Lower leg skin (tissue), 4 donors: ENCODE results near the gene TSTD2. TPM values are rescaled to one million over a fixed set of nuclear protein-coding genes. Genes with fewer than 3 reads are reported as not detected.
A peak's percentile ranks its signal among the peaks of the same experiment; 100 is the strongest.
"Not testable (repeated sequence)": the region's sequence is repeated elsewhere in the genome, so short reads cannot be mapped to it uniquely, and the experiment has no call there.

Experiments
- DNase-seq, 2 donors: peaks; one replicate each; pipeline ENCODE4 v3.0.0-alpha.2; 2019; ENCODE audit warnings: low spot score in 2 of 2
- H3K4me3 ChIP-seq: fragments of 200-600 bp; sonication (generic); 2 replicates; pipeline ENCODE4 v1.5.1; 2017; ENCODE audit warnings: mild to moderate bottlenecking, low read depth; ENCODE audit not compliant: poor library complexity, severe bottlenecking
- CTCF ChIP-seq, 3 donors: fragments of 450-650 bp; IDR thresholded peaks; one replicate each; pipeline ENCODE4 v1.5.1; 2016; ENCODE audit warnings: antibody characterized with exemption in 3 of 3, mild to moderate bottlenecking in 3 of 3, moderate library complexity in 2 of 3
- POLR2A ChIP-seq, 2 donors: fragments of 450-650 bp; IDR thresholded peaks; one replicate each; pipeline ENCODE4 v1.6.1; 2016 to 2017; ENCODE audit warnings: antibody characterized with exemption in 2 of 2, mild to moderate bottlenecking in 1 of 2, moderate library complexity in 1 of 2
- WGBS, 2 donors: methylation state at CpG; one replicate each; pipeline ENCODE4 v1.1.5; 2018; 5-methylcytosine and 5-hydroxymethylcytosine counted together
- intact Hi-C: fragments of 100-400 bp; cut with DNase I; formaldehyde crosslinking; loops from one replicate; pipeline ENCODE4 v1.15.0; 2023; ENCODE audit warnings: low total_unique reads
- total RNA-seq, 4 donors: library from RNA; depleted of rRNA; stranded (reverse); fragments of >200 nt; gene quantifications; one replicate each; pipeline ENCODE4 v1.1.0, GENCODE V29; 2016

The TSTD2 gene
- total RNA-seq, 4 donors from 2014 or later = 10.1 to 15.4 (median 13.2) TPM

- no peak overlapping the region for H3K4me3 ChIP-seq
- TF ChIP-seq POLR2A (IDR thresholded peaks at IDR 0.05) (no peak), CTCF (IDR thresholded peaks at IDR 0.05) (no peak)
- peak in 1 of 2 donors; percentile 82 for DNase-seq
- 74 to 78% methylated on average over 5 of the region's 5 CpGs for WGBS, 2 donors
- intact Hi-C loops = no loop called here
These were observed 54.3 kb downstream of the TSTD2 start for GRCh38 chr9:97578846-97579245.

- peak in 1 of 2 donors; percentile 75 for DNase-seq
- TF ChIP-seq CTCF (IDR thresholded peaks at IDR 0.05) = no peak
- TF ChIP-seq POLR2A (IDR thresholded peaks at IDR 0.05) = no peak
- H3K4me3 ChIP-seq = no peak overlapping the region
- 75 to 80% methylated on average over 5 of the region's 5 CpGs for WGBS, 2 donors
- intact Hi-C loops = no loop called here
These were observed 56.1 kb downstream of the TSTD2 start for GRCh38 chr9:97577051-97577450.

GRCh38 chr9:97575673-97576200 is 57.4 kb downstream of the TSTD2 start:
- intact Hi-C loops = no loop called here
- H3K4me3 ChIP-seq = no peak overlapping the region

GRCh38 chr9:97574921-97575672 is 58.1 kb downstream of the TSTD2 start:
- peak in 1 of 2 donors; percentile 81 for DNase-seq
- H3K4me3 ChIP-seq, intact Hi-C loops: not testable (repeated sequence)
- WGBS, 2 donors = 86% methylated on average over 20 to 21 of the region's 21 CpGs

More at GRCh38 chr9:97575673-97576200, 57.4 kb downstream of the TSTD2 start:
- DNase-seq = peak in 1 of 2 donors; percentile 61
- TF ChIP-seq POLR2A (IDR thresholded peaks at IDR 0.05) = no peak
- no peak for TF ChIP-seq CTCF (IDR thresholded peaks at IDR 0.05)
- WGBS, 2 donors = 83 to 85% methylated on average over 11 of the region's 11 CpGs

GRCh38 chr9:97574101-97574571 is 59.0 kb downstream of the TSTD2 start:
- 95 to 97% methylated on average over 31 to 41 of the region's 47 CpGs for WGBS, 2 donors
- H3K4me3 ChIP-seq, intact Hi-C loops: not testable (repeated sequence)
- peak in 1 of 2 donors; percentile 72 for DNase-seq

- peak in 1 of 2 donors; percentile 34 for DNase-seq
- 81 to 87% methylated on average over 5 of the region's 5 CpGs for WGBS, 2 donors
- intact Hi-C loops = no loop called here
- no peak overlapping the region for H3K4me3 ChIP-seq
- no peak for TF ChIP-seq POLR2A (IDR thresholded peaks at IDR 0.05)
- TF ChIP-seq CTCF (IDR thresholded peaks at IDR 0.05) = no peak
These were observed 59.6 kb downstream of the TSTD2 start for GRCh38 chr9:97573482-97574073.
